GM20000 (cell line): ENCODE data around the gene SLC38A10.
A peak's percentile ranks its signal among the peaks of the same experiment; 100 is the strongest.
"Not testable (repeated sequence)": the region's sequence is repeated elsewhere in the genome, so short reads cannot be mapped to it uniquely, and the experiment has no call there.

Experiments used
- DNase-seq: peaks from one replicate; pipeline ENCODE4 v3.0.0; 2012; ENCODE audit warnings: low spot score
- TF ChIP-seq, protein P1 (sequence below): IDR thresholded peaks from 2 replicates; pipeline ENCODE4 v1.5.1; 2012; ENCODE audit warnings: mild to moderate bottlenecking, control low read depth; ENCODE audit errors: extremely low read depth, missing control alignments

Gene SLC38A10

GRCh38 chr17:81230043-81230820, 64.9 kb downstream of the SLC38A10 start:
- DNase-seq: no peak
- TF ChIP-seq, protein P1, sequence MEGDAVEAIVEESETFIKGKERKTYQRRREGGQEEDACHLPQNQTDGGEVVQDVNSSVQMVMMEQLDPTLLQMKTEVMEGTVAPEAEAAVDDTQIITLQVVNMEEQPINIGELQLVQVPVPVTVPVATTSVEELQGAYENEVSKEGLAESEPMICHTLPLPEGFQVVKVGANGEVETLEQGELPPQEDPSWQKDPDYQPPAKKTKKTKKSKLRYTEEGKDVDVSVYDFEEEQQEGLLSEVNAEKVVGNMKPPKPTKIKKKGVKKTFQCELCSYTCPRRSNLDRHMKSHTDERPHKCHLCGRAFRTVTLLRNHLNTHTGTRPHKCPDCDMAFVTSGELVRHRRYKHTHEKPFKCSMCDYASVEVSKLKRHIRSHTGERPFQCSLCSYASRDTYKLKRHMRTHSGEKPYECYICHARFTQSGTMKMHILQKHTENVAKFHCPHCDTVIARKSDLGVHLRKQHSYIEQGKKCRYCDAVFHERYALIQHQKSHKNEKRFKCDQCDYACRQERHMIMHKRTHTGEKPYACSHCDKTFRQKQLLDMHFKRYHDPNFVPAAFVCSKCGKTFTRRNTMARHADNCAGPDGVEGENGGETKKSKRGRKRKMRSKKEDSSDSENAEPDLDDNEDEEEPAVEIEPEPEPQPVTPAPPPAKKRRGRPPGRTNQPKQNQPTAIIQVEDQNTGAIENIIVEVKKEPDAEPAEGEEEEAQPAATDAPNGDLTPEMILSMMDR: peak; percentile 4

GRCh38 chr17:81229666-81229920, 65.5 kb downstream of the SLC38A10 start:
- TF ChIP-seq, protein P1: no peak
- DNase-seq: no peak

- no peak for DNase-seq
- TF ChIP-seq, protein P1: no peak
Measured at GRCh38 chr17:81228834-81229665, 66.1 kb downstream of the SLC38A10 start.

DNA sequence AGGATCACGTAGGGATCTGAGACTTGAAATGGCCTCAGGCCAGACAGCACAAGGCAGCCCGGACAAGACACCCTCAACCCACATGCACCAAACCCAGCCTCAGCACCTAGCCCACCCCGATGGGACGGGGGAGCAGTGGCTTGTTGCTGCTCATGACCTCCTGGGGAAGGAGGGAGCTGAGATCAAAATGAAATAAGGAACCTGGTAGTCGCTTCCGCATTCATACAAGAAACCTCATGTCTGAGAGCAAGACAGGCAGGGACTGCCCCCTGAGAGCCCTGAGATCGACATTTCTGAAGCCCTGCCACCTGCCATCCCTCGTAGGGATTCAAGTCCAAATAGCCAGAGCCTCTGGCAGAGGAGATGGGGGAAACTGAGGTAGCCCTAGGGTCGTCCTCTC, 66.7 kb downstream of the SLC38A10 start:
- peak; percentile 79 for DNase-seq
- TF ChIP-seq, protein P1: no peak

DNA sequence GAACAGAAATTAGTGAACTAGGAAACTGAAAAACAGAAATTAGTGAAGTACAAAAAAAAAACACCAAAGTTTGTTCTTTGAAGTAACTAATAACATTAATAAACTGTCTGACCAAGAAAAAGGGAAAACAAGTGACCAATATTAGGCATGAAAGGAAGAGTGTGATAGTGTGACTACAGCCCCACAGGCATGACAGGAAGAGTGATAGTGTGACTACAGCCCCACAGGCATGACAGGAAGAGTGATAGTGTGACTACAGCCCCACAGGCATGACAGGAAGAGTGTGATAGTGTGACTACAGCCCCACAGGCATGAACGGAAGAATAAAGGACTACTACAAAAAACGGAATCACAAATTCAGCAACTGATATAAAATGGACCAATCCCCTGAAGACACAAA, 67.5 kb downstream of the SLC38A10 start:
- not testable (repeated sequence) for DNase-seq

GRCh38 chr17:81223762-81224130, 71.4 kb downstream of the SLC38A10 start:
- DNase-seq: no peak
- TF ChIP-seq, protein P1: no peak

- DNase-seq: peak; percentile 100
- TF ChIP-seq, protein P1: no peak
Measured at GRCh38 chr17:81222906-81223761, 72.0 kb downstream of the SLC38A10 start, which contains the start of gene CEP131. Gene CEP131 (minus strand): TSS chr17:81222965. CDS start chr17:81220056, 2,909 bp downstream.
